Measurements from ENCODE around the gene RBM4B. TPM values are rescaled to one million over a fixed set of nuclear protein-coding genes. Genes with fewer than 3 reads are reported as not detected.
A peak's percentile ranks its signal among the peaks of the same experiment; 100 is the strongest.

Gene RBM4B
- total RNA-seq, 1 donor from 2014 or later = 29.3 TPM

GRCh38 chr11:66625041-66625751, 52.5 kb downstream of the RBM4B start:
- no peaks in the 10 kb centered on the region for H3K9me3 Mint-ChIP-seq (ENCODE audit: unreplicated experiment)
- peaks cover 4% of the 10 kb centered on the region for H3K27me3 Mint-ChIP-seq (ENCODE audit: unreplicated experiment)
- no peak overlapping the region for H3K27ac Mint-ChIP-seq (ENCODE audit: unreplicated experiment)
- H3K36me3 Mint-ChIP-seq (ENCODE audit: low read depth, unreplicated experiment) = peaks cover 44% of the 10 kb centered on the region
- no peak for TF ChIP-seq CTCF (IDR thresholded peaks at IDR 0.05; ENCODE audit: unreplicated experiment)
- H3K4me1 Mint-ChIP-seq (ENCODE audit: unreplicated experiment) = peaks cover 21% of the 10 kb centered on the region
- no peak for DNase-seq (ENCODE audit: low spot score)
- H3K4me3 Mint-ChIP-seq (ENCODE audit: unreplicated experiment) = no peak overlapping the region

- Mint-ChIP-seq H3K9me3 (ENCODE audit: unreplicated experiment) (no peaks in the 10 kb centered on the region), H3K27me3 (ENCODE audit: unreplicated experiment) (peaks cover 4% of the 10 kb centered on the region), H3K27ac (ENCODE audit: unreplicated experiment) (no peak overlapping the region), H3K4me1 (ENCODE audit: unreplicated experiment) (peaks cover 25% of the 10 kb centered on the region), H3K4me3 (ENCODE audit: unreplicated experiment) (no peak overlapping the region), H3K36me3 (ENCODE audit: low read depth, unreplicated experiment) (peaks cover 46% of the 10 kb centered on the region)
- no peak for TF ChIP-seq CTCF (IDR thresholded peaks at IDR 0.05; ENCODE audit: unreplicated experiment)
- no peak for DNase-seq (ENCODE audit: low spot score)
These were observed 53.2 kb downstream of the RBM4B start for GRCh38 chr11:66624450-66624849.

- no peak for DNase-seq (ENCODE audit: low spot score)
- Mint-ChIP-seq H3K27me3 (ENCODE audit: unreplicated experiment) (peaks cover 18% of the 10 kb centered on the region), H3K4me1 (ENCODE audit: unreplicated experiment) (peaks cover 46% of the 10 kb centered on the region), H3K27ac (ENCODE audit: unreplicated experiment) (peak overlapping the region; percentile 98), H3K36me3 (ENCODE audit: low read depth, unreplicated experiment) (peaks cover 32% of the 10 kb centered on the region), H3K4me3 (ENCODE audit: unreplicated experiment) (peak overlapping the region; percentile 99), H3K9me3 (ENCODE audit: unreplicated experiment) (no peaks in the 10 kb centered on the region)
- TF ChIP-seq CTCF (IDR thresholded peaks at IDR 0.05; ENCODE audit: unreplicated experiment) = no peak
These were observed 58.6 kb downstream of the RBM4B start for GRCh38 chr11:66619080-66619554.

GRCh38 chr11:66617155-66617834, 60.4 kb downstream of the RBM4B start:
- no peak for TF ChIP-seq CTCF (IDR thresholded peaks at IDR 0.05; ENCODE audit: unreplicated experiment)
- Mint-ChIP-seq H3K4me1 (ENCODE audit: unreplicated experiment) (peaks cover 33% of the 10 kb centered on the region), H3K36me3 (ENCODE audit: low read depth, unreplicated experiment) (peaks cover 21% of the 10 kb centered on the region), H3K9me3 (ENCODE audit: unreplicated experiment) (no peaks in the 10 kb centered on the region), H3K27me3 (ENCODE audit: unreplicated experiment) (peaks cover 18% of the 10 kb centered on the region), H3K27ac (ENCODE audit: unreplicated experiment) (peak overlapping the region; percentile 98), H3K4me3 (ENCODE audit: unreplicated experiment) (peak overlapping the region; percentile 99)
- DNase-seq (ENCODE audit: low spot score) = peak; percentile 82

All from endothelial cell (in vitro differentiated cells).